NCI-H1092 (cell line): ENCODE results near the gene UROS.

Experiments used
- DNase-seq: peaks from one replicate; lab custom pipeline; 2025; lab: John Stamatoyannopoulos, UW

Gene UROS

DNA sequence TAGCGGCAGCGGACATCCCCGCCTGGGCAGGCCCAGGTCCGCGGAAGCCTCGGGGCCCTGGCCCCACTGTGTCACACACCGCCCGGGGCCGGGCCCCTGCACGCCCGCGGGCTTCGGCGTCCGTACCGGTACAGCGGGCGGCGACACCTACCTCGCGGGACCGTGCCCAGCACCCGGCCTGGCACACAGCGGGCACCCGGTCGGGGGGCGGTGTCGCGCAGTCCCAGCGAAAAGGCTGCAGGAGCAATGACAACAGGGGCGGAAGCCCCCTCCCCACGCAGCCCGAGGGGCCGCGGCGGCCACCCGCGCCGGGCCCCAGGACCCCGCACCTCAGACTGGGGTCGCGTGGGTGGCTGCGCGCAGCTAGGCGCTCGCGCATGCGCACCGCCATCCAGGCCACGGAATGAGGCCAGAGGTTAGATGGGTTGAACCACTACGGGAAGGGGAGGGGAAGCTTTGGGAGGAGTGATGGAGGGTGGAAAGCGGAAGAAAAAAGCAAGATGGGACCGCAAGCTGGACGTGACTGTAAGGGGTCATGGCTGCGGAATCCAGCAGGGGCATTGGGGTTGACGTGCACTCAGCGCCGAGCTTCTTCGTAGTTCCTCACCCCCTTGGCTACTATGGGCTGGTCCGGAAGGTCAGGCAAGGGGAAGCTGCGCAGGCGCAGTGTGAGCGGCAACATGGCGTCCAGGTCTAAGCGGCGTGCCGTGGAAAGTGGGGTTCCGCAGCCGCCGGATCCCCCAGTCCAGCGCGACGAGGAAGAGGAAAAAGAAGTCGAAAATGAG is at the start of gene UROS, which contains the start of gene BCCIP:
UROS (minus strand) TSS at position 381 of the 785 bp plus-strand sequence. CDS start 6,759 bp downstream, outside the sequence.
BCCIP (plus strand) TSS at position 669 of the 785 bp plus-strand sequence; CDS start at position 681, 12 bp downstream.
- peak; percentile 81 for DNase-seq

DNA sequence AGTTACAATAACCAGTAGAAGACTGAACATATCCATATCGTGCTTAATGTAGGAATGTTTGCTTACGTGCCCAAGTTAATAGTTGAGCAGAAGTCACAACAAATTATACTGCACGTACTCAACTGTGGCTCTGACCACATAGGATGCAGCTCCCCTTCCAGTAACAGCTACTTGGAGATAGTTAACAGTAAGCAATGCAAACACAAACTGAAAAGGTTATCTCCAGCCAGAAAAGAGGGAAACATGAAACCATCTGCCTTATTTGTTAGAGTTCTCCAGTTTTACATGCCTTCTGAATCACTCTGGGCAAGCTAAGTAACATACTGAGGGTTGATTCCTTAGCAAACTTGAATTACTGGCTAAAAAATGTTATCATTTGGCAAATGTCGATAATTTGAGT is 48.3 kb upstream of the UROS start:
- DNase-seq, result no peak

DNA sequence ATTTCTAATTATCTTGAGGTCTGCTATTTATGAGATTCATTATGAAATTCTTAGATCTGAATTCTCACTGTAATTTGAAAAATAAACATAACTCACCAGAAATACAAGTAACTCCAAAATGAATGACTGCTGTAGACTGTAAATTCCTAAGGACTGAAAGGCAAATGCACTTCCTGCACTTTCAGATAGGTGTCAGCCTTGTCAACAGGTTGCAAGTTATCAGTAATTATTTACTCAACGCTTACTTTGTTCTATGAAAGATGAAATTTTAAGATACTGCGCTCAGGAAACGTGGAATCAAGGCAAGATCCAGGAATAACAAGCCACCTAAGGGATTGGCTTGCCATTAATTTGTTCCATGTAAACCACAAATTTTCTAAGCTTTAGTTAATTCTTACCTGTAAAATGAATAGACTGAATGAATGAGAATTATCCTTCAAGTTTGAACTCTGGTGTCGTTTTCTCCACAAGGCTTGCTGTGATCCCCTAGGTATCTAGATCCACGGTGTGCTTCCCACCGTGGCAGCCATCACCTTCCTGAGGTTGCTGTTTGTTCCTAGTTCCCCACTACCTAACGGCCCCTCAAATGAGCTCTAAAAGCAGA is 45.4 kb upstream of the UROS start:
- DNase-seq, result no peak

DNA sequence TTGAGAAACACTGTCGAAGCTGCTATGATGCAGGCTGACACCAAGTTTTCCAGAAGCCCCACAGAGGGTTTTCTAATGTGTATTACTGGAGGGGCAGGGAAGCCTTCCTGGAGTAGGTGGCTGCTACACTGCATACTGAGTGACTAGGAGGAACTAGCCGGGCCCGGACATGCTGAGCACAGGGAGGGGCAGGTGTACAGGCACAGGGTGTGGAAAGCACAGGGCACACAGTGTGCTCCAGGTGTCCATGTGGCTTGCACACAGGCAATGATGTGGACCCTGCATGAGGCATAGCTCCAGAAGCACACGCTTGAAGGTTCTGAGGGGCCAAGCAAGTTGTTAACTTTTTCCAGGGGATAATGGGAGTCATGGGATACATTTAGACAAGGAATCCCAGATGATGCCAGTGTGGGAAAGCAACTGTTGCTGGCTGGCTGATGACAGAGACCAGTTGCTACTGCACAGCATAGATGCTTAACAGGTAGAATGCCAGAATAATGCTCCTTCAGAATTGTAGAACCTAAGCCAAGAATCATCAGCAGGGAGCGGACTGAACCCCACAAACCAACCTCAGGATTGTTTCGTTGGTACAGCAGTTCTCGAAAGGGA is 43.5 kb upstream of the UROS start:
- DNase-seq, result no peak

DNA sequence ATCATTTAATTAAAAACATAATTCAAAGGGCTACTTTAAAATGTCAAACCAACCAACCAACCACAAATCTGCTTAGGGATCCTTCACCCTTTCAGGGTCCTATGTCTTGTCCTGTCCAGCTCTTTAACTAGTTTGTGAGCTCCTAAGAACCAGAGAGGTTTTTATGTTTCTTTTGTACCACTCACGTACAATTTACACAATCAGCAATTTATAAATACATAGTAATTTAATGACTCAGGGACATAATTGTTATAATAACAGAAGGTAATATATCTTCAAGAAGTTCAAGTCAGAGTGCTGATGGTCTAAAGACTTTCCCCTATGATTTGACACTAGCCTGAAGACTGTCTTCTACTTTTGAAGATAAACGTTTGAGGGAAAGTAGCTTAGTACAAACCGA is 42.1 kb upstream of the UROS start:
- no peak for DNase-seq

DNA sequence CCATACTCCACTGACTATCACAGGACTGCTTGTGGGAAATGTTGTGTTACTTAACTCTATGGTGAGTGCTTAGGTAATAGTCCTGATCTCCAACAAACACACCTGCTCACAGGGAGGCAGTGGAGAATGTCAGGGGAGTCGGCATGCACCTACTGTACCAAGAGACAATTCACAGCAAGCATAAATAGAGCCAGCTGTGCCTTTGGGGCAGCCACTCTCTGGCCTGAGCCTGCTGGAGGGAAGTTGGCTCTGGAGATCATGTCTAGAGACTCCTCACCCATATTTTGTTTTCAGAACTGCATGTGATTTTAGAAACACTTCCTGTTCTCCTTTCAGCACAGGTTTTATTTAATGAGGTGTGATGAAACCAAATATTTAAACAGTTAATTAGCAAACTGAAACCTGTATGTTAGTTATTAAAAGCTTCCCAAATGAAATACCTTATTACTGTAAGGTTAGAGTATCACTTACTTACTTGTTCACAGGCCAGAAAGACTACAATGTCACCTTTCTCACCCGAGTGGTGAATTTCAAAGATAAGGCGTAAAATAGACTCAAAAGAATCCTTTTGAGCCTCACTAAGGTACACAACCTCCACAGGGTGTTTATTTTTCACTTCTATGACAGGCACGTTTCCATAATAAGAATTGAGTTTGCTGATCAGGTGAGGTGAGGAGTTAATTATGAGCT is 36.2 kb upstream of the UROS start:
- no peak for DNase-seq

DNA sequence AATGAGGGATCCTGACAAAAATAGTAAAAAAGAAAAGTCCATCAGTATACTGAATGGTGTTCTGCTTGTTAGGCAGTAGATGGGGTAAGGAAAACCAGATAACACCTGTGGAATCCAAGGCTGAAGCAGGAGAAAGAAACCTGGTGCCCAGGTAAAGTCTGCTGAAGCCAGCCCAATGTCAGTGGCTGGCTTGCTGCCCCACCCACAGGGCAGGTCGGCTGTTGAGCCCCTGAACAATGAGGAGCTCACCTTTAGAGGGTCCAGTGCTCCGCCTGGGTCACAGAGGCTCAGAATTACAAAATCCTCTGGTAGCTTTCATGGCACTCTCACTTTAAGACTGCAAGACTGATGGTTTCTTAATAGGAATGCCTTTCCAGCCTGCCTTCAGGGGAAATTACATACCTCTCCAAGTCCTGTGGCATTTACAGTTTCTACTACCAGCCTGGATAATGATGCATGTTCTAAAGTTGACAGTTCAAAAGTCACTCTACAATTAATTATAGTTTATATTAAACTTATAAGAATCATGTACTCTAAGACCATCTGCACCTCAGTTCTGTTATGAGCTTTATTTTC is 34.2 kb upstream of the UROS start:
- no peak for DNase-seq

DNA sequence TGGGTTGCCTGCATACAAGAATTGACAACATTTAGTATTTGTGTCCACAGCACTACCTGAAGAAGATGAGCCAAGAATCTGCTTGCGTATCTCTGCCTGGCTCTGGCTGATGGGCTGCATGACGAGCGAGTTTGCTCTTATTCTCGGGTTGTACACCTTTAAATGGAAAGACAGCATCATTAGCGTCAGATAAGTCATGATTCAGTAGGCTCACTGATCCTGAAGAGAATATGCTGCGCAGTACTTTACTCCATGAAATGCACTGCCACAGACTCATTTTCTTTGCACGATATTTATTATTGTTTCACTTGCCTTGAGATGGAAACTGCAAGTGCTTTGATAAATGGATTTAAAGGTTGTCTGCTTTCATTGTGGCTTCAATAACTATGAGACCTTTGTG is 29.4 kb upstream of the UROS start:
- no peak for DNase-seq

DNA sequence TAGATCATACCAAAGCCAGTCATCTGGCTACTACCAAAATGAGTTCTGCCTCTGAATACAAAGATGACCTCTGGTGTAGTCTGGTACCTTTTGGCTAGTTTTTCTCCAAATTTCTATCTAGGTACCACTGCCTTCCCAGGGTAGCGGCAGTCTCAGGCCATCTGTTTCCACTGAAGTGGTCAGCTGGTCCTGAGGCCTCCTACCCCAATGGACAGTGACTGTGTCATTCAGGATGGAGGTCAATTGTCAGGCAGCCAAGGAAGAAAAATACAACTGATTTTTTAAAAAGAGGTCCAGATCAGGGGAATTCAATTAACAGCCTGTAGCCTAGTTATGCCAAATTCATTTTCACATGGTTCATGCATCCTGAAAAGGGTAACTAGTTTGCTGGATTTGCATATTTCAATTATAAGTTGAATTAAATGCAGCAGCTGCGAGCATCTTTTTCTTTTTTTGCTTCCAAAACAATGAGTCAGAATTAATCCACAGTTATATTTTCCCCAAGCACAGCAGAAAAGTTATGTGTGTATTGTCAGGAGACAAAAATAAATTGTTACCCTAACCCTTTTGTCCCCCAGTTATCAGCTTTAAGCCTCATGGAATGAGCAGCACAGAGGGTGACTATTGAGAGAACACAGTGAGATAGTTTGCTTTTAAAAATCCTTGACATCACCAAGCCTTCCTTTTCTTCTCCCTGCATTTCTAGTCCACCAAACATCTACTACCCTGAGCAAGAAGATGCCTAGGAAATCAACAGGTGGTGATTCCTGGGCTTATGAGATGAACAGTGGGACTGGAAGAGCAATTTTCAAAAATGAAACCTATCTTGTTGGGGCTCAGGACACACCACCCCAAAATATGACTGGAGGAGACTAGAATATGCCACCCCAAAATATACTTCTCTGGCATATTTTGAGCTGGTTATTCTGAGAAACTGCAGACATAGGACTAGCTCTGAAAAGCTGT is 28.0 kb upstream of the UROS start:
- DNase-seq, result no peak

DNA sequence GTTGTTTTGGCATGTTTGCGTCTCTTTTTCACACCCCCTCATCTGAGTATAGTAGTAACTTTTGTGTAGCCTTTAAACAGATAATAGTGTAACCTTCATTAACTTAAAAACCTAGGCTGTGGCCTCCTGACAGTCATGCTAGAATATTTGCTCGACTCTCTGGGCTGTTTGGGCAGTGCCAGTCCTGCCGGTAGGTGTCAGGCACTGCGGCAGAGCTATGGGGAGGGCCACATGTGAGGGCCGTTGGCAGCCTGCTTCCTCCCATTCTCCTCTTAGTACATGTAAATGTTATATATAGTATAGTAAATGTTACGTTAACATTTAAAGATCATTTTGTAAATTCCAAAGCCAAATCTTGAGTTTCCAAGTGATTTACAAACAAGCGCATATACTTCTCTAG is 26.4 kb upstream of the UROS start:
- no peak for DNase-seq

DNA sequence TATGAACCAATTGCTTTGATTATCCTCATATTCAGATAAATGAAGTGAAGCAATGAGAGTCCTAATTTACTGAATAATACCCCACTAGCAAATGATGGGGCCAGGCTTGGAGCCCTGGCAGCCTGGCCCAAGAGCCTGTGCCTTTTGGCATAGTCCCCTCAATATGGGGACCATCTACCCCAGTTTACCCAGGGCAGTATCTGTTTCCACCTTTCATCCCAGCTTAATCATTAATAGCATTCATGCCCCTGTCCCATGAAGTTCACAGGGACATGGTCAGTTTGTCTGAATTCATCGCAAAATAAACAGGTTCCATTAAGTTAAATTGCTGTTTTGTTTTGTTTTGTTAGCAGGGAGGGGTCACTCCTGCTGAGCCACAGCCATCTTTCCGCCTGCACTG is 25.8 kb upstream of the UROS start:
- no peak for DNase-seq

DNA sequence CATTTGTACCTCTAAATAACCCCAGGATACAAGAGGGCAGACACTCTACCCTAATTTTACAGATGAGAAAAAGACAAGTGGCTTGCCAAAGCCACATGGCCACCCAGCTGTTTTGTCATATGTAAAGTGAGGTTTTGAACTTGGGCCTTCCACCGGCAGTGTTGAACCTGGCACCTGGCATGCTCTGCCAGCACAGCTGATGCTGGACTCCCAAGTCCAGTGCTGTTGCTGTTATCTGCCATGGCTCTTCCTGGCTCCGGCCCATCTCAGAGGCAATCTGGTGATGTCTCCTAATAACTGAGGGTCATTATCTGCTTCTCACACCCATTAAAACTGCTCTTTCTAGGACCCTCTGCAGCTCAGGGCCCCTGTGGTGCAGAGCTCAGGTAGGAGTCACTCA is 25.3 kb upstream of the UROS start:
- DNase-seq, result no peak

DNA sequence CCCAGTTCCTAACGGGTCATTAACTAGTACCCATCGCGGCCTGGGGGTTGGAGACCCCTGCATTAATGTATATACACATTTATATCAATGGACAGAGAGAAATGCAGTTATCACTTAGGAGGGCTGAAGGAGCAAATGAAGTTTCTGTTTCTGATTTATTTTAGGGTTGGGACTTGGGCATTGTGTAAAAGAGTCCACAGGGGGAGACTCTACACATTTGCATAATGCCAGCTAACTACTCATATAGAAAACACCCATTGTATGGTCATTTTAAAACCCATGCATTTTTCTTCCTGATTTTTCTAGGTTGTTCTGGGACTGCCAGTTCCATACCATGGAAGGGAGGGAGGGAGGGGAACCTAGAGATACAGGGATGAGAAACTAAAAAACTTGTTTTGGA is 23.8 kb upstream of the UROS start:
- DNase-seq, result no peak

DNA sequence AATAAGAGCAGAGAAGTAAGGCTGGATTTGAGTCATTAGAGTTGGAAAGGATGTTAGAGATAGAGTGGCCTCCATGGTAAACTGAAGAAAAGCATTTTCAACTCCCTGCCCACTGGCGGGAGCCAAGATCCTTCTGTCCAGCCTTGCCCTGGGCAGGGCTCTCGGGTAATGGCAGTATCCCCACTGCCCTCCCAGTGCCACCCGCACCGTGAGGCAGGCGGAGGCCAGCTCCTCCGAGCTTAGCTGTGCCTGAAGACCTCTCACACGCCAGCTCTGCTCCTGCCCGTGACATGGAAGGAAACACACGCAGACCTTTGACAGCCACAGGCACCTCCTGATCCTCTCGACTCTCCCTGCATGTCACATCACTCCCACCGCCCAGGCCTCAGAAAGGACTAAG is 22.6 kb upstream of the UROS start:
- no peak for DNase-seq

DNA sequence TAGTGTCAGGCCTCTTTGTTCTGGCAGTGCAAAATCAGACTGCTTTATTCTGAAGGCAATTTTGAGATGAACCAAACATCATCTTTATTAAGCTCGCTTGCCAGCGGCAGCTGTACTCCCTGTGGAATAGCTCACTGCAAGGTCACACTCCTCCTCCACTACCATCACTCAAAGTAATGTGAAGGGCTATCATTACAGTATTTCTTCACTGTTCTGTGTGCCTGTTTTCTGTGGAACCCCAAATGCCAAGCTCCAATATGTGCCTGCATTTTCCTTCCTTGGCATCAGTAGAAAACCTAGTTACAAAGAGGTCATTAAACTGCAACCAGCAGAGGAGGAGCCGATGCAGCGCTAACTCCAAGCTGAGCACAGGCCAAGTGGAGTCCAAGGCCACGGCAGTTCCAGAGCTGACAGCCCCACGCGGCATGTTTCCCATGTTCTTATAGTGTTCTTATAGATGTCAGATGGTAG is 21.7 kb upstream of the UROS start:
- DNase-seq, result no peak

DNA sequence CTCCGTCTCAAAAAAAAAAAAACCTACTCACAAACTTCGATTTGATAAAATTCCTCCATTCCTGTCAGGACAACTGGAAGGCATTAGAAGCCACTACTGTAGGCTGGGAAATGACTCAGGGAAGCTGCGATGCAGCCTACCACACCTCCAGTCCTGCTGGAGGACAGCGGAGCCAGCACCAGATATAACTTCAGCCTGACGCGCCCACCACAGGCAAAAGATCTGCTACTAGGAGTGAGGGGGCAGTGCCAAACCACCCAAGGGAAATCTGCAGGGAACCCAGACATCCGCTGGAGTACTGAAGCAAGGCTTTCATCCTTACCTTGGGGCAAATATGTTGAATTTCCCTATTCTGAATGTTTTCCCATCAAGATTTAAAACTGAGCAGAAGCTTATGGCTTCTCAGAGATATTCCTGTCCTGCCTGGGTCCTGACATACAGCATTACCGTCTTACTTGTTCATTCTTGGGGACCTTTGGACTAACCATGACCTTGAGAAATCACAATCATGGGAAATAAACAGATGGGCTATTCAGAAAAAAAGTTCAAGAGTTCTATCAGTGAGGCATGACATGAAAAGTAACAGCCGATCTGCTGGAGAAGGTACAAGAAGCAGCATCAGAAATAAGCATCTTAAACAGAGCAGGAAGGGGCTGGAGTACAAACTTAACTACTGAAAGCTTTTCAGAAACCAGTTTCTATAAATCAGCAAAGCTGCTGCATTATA is 20.7 kb upstream of the UROS start:
- no peak for DNase-seq

DNA sequence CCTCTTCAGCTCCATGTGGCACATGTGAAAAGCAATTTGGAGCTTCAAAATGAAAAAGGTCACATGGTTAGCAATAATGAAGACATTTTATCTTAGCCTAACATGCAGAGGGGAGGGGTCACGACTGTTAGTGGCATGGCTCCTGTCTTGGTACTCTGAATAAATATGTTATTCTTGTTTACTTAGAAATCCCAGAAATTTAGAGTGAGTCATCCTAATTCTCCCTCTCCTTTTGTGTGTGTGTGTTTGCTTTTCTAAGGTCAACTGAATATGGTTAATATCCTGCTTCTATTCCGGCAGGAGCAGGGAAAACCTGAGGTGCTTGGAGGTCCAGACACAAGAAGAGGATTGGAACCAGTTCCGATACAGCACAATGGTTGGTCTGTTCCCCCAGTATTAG is 17.9 kb upstream of the UROS start:
- DNase-seq, result no peak

DNA sequence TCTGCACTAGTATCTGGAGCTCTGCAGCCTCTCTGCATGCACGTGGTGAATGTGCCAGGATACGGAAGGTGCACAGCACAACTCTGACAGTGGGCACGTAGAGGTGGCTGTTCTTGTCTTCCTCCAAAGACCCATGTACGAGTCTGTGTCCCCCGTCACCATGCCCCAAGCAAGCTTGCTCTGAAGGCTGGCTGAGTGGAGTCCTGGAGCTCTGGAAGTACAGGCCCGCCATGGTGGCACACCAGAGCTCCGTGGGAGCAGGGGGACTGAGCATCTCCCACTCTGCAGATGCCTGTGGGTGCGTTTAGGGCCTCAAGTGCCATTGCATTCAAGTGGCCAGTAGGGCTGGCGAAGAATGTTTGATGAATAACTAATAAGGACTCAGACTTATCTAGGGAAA is 17.3 kb upstream of the UROS start:
- no peak for DNase-seq

DNA sequence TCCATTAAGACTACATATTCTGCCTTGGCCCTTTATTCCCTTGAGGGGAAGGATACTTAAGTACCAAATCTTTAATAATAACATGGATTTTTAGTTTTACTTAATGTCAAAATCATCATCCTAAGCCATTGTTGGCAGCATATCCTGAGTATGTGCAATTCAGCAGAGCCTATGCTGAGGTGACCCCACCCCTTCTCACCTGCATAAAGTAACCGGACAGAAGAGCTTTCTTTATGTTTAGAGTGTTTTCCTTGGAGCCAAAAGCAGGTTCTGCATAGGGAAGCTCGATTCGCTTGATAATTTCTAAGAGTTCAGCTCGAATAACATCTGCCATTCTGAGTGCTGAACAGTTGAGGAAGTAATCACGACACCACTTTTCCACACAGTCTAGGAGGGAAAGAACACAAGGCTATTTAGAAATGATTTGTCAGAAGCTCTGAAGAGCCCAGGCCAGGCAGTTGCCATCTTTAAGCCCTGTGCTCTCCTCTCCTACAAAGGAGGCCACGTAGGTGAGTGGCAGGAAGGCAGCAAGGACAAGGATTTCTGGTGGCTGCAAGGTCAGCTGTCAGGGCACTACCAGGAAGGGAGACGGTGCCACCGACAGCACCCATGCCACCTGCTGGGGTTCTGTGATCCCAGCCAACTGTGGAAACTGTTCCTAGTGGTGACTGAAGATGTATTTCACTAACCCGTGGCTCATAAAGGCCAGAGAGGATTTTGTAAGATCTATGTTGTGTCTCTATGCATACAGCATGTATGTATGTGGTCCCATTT is 15.9 kb upstream of the UROS start:
- no peak for DNase-seq

DNA sequence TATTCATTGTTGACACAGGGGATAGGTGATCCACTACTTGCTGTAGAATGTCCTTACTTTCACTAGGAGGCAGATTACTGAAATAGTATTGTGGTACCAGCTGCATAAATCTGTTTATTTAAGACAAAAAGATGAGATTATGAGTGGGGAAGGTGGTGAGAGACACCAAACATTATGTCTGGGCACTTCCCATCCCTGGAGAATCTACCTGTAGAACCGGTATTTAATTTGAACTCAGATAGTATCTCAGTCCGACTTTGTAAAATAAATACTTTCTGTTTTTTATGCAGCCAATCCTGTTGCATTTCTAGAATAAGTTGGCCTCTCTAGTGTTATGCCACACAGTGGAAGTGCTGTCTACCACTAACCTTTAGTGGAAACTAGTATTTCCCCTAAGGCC is 13.7 kb upstream of the UROS start:
- no peak for DNase-seq
